Kidney (tissue), 14 donors: ENCODE results near the gene FRZB. TPM values are rescaled to one million over a fixed set of nuclear protein-coding genes. Genes with fewer than 3 reads are reported as not detected.

Source experiments
- DNase-seq, 5 donors: peaks; one replicate each; pipeline ENCODE4 v3.0.0-alpha.2; 2013 to 2020
- FAIRE-seq: peaks from 2 replicates; lab custom pipeline; 2012; peaks lifted over from hg19 to GRCh38; lab: Jason Lieb, UNC
- H3K27ac ChIP-seq, 2 donors: one replicate each; pipeline ENCODE4 v1.7.0; 2013; ENCODE audit warnings: low read depth in 2 of 2, low read length in 2 of 2, inconsistent platforms in 1 of 2
- H3K27me3 ChIP-seq: one replicate; pipeline ENCODE4 v1.7.1; 2013; ENCODE audit warnings: low read length, inconsistent platforms; ENCODE audit not compliant: control insufficient read depth, insufficient read depth
- H3K36me3 ChIP-seq, 3 donors: one replicate each; pipeline versions ENCODE4 v1.7.0 to v1.7.1; 2013; ENCODE audit warnings: low read length in 3 of 3, control low read depth in 1 of 3, inconsistent platforms in 1 of 3; ENCODE audit not compliant: insufficient read depth in 3 of 3, control insufficient read depth in 2 of 3
- H3K4me1 ChIP-seq, 3 donors: one replicate each; pipeline versions ENCODE4 v1.7.0 to v1.7.1; 2013; ENCODE audit warnings: low read length in 3 of 3, inconsistent platforms in 1 of 3, low read depth in 1 of 3; ENCODE audit not compliant: control insufficient read depth in 2 of 3, insufficient read depth in 2 of 3
- H3K4me3 ChIP-seq, 3 donors: one replicate each; pipeline versions ENCODE4 v1.7.0 to v1.8.1; 2013; ENCODE audit warnings: low read length in 3 of 3, control low read depth in 1 of 3, inconsistent platforms in 1 of 3
- H3K9ac ChIP-seq, 3 donors: one replicate each; pipeline versions ENCODE4 v1.7.0 to v1.7.1; 2013; ENCODE audit warnings: low read length in 3 of 3, control low read depth in 1 of 3, inconsistent platforms in 1 of 3
- H3K9me3 ChIP-seq, 3 donors: one replicate each; pipeline versions ENCODE4 v1.7.0 to v1.7.1; 2013; ENCODE audit warnings: low read length in 3 of 3, control low read depth in 1 of 3, inconsistent platforms in 1 of 3; ENCODE audit not compliant: control insufficient read depth in 2 of 3, insufficient read depth in 1 of 3
- CTCF ChIP-seq: IDR thresholded peaks from 3 replicates; pipeline ENCODE4 v1.5.1; 2012; ENCODE audit warnings: mild to moderate bottlenecking, moderate library complexity, borderline replicate concordance; ENCODE audit not compliant: insufficient read depth; ENCODE audit errors: extremely low read depth
- intact Hi-C: fragments of 100-400 bp; cut with DNase I; formaldehyde crosslinking; loops from one replicate; pipeline ENCODE4 v1.11.1; 2022
- polyA plus RNA-seq: library from polyadenylated mRNA; stranded (reverse); fragments of 350-450 nt; fragmentation: Illumina TruSeq; extraction: RNeasy Lipid Tissue Mini Kit (QIAGEN cat#74804); gene quantifications from one replicate; pipeline ENCODE4 v1.2.3, GENCODE V29; 2014; ENCODE audit warnings: low read depth, low replicate concordance; ENCODE audit not compliant: insufficient read depth
- total RNA-seq: library from RNA; stranded (reverse); fragmentation: NEBNext Ultra II Directional; extraction: Animal tissue kit (Norgen Biotek cat#: 25700); gene quantifications from one replicate; pipeline ENCODE4 v1.2.1, GENCODE V29; 2021
- donor health status: control.
- donor health status: control.
- donor health status: control.
- donor health status: control.
- donor health status: control.
- donor health status: DM: yes; HTN: yes; CAD: no.
- donor health status: Normal renal cell carcinoma (clear cell type).

Gene FRZB
- total and polyA plus RNA-seq, 2 donors from 2014 or later = 12.9 to 21.3 TPM

GRCh38 chr2:182807319-182807718 lies 59.1 kb downstream of the FRZB start:
- Histone ChIP-seq H3K36me3 (no peaks in the 10 kb centered on the region), H3K27me3 (no peaks in the 10 kb centered on the region), H3K9me3 (no peaks in the 10 kb centered on the region), H3K9ac (no peak overlapping the region), H3K4me3 (no peak overlapping the region), H3K27ac (no peak overlapping the region), H3K4me1 (no peaks in the 10 kb centered on the region)
- TF ChIP-seq CTCF = no peak
- intact Hi-C loops = no loop called here
- no peak for DNase-seq
- FAIRE-seq = no peak

GRCh38 chr2:182804128-182804527 lies 62.3 kb downstream of the FRZB start:
- Histone ChIP-seq H3K4me1 (no peaks in the 10 kb centered on the region), H3K36me3 (no peaks in the 10 kb centered on the region), H3K27ac (no peak overlapping the region), H3K9ac (no peak overlapping the region), H3K27me3 (no peaks in the 10 kb centered on the region), H3K9me3 (no peaks in the 10 kb centered on the region), H3K4me3 (no peak overlapping the region)
- DNase-seq = no peak
- no peak for FAIRE-seq
- TF ChIP-seq CTCF = no peak
- intact Hi-C loops = no loop called here

GRCh38 chr2:182798736-182799135 lies 67.7 kb downstream of the FRZB start:
- no peak overlapping the region for H3K27ac ChIP-seq
- no peaks in the 10 kb centered on the region for H3K27me3 ChIP-seq
- TF ChIP-seq CTCF = no peak
- H3K9me3 ChIP-seq = no peaks in the 10 kb centered on the region
- DNase-seq (no peak), FAIRE-seq (no peak)
- H3K4me1 ChIP-seq = no peaks in the 10 kb centered on the region
- H3K36me3 ChIP-seq = no peaks in the 10 kb centered on the region
- no peak overlapping the region for H3K9ac ChIP-seq
- H3K4me3 ChIP-seq = no peak overlapping the region
- intact Hi-C loops = no loop called here

GRCh38 chr2:182792441-182792840 lies 74.0 kb downstream of the FRZB start:
- Histone ChIP-seq H3K9ac (no peak overlapping the region), H3K27me3 (no peaks in the 10 kb centered on the region), H3K4me3 (no peak overlapping the region), H3K36me3 (no peaks in the 10 kb centered on the region), H3K27ac (no peak overlapping the region), H3K9me3 (no peaks in the 10 kb centered on the region), H3K4me1 (no peaks in the 10 kb centered on the region)
- no peak for TF ChIP-seq CTCF
- intact Hi-C loops = no loop called here
- FAIRE-seq = no peak
- no peak for DNase-seq
